Pulmonary artery endothelial cell (primary cell): ENCODE data around the gene LPCAT1. TPM values are rescaled to one million over a fixed set of nuclear protein-coding genes. Genes with fewer than 3 reads are reported as not detected.

ENCODE experiments used
- DNase-seq: peaks from one replicate; pipeline ENCODE4 v3.0.0-alpha.2; 2011; ENCODE audit warnings: low read depth, low spot score
- total RNA-seq: library from RNA; depleted of rRNA; stranded (reverse); fragments of >200 nt; gene quantifications from 2 replicates; pipeline ENCODE4 v1.2.3, GENCODE V29; 2014

LPCAT1 gene
- total RNA-seq, 1 donor from 2014 or later: 54.5 TPM

DNA sequence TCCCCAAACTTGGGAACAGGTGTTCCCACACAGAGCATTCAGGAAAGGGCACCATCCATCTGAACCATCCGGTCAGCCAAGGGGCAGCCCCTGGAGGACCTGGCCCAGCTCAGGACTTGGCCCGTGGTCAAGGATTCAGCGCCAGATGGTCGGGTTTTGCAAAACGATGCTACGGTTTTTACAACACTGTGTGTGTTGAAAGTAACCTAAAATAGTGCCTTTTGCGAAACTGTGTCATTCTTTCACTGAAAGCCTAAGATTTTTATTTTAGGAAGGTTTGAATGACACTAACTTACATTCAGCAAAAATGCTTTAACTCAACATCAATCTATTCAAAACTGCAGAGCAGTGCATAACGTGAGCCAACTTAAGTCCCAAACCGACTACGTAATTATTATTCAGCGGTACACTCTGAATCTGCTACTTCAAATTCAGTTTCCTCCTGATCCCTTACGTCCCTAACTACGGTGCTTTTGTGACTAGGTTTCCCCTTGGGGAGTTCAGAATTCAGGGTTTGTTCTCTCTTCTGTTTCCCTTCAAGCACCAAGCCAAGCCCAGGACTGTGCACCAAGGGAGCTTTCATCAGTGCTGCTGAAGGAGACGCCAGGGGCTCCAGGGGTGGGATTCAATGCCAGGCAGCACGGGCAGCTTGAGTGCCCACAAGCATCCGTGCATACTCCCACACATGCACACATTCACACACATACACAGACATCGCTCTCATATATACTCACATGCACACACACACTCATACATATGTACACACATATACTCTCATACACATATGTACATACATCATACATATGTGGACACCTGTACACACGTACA lies 25.8 kb downstream of the LPCAT1 start:
- DNase-seq: no peak

DNA sequence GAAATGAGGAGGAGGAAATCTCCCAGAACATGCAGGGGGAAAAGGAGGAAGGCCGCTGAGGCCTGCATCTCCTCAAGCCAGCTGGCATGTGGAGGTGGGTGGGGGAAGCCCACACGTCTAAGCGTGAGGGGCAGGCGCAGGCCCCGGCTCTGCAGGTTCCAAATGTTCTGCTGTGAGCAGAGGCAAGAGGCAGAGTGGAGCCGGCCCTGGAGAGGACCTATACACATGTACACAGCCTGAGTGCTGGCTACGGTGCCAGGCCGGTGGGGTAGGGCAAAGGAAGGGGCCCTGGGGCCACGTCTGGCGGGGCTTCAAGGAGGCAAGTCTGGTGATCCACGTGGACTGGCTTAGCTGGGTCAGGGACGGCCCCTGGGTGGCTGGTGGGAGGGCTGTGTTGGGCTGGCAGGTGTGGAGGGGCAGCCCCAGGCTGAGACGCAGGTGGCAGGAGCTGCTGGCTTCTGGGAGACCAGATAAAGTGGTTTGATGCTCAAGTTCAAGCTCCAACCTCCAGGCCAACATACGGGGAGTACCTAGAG lies 26.4 kb downstream of the LPCAT1 start:
- DNase-seq: no peak

DNA sequence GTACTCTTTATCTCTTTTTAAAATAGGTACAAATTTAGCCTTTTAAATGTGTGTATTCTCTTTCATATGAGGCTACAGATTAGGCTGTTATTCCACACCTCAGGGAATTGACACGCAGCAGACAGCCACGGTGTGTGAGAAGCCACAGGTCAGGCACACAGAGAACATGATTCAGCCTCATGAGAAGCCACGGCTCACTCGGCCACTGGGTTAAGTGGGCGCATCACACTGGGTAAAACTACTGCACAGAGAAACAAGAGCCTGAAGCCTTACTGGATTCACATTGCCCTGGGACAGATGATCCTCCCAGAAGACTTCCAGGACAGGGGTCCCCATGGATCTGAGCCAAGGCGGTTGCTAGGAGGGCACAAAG lies 28.2 kb downstream of the LPCAT1 start:
- no peak for DNase-seq

DNA sequence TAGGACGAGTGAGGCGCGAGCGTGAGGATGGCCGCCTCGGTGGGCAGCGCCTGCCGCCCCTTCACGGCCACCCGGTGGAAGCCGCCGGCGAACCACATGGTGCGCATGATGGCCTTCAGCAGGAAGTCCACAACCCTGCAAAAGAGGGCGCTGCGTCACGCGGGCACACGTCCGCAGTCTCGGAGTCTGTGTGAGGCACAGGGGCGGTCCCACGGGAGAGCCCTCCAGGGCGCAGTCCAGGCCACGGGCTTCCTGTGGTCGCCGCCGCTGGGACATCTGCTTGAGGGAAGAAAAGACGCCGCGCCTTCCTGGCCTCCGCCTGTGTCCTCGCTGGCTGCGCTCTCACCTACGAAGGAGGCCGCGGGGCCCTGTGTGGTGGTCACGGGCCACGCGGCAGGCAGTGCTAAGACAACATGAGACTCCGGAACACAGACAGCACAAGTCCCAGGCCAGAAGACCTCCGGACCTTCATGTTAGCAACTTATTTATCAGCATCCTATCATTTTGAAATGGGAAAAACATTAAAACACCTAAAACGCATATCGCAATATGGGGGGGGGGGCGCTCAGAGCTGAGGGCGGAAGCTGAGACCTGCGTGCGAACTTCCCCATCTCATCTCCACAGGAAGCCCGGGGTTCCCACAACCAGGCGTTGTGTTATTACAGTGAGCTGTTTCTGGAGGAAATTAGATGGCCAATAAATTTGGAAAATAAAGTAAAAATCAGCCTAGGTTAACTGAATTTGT lies 28.8 kb downstream of the LPCAT1 start:
- DNase-seq: no peak

DNA sequence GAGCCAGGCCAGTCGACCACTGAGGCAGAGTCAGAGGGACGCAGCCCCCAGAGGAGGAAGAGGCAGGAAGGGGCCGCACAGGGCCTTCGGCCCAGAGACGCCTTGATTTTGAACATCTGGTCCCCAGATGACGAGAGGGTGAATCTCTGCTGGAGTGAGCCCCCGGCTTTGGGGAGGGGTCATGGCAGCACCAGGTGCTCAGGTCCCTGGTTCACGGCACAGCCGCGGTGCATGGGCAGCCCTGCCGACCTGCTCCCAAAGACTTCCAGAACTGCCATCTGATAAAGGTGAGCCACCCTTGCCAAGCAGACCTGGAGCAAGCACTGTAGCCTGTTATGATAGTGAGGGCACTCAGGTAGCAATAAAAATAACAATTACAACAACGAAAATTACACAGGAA lies 29.8 kb downstream of the LPCAT1 start:
- no peak for DNase-seq

DNA sequence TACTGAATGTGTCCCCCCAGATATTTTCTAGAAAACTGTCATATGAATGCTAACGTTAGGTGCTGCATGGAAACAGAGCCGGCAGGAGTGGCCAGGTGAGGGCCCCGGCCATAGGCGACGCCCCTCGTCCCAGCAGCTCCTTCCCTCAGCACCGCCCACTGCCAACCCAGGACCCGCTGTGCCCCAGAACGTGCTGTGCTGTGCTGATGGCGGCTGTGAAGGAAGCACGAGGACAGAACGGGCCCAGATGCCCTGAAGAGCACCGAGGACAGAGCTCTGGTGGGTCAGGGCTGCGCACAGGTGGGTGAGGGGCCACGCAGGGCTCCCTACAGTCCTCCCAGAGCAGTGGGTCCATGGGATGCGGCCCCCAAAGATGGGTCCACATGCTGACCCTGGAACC lies 30.3 kb downstream of the LPCAT1 start:
- DNase-seq: no peak

DNA sequence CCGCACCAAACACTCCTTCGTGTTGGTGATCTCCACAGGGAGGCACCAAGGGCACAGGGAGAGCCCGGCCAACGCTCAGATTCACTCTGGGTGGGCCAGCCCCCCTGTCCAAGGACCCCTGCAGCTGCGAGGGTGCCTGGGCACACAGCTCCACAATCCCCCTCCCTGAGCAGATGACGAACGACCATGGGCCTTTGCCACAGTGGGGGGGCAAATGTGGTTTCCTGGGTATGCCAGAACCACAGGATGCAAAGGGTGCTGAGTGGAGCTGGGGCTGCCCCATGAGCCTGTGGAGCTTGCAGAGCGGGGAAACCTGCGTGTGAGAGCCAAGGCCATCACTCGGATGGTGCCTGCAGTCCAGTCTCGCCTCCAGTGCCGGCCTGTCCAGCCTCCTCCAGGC lies 31.0 kb downstream of the LPCAT1 start:
- no peak for DNase-seq

DNA sequence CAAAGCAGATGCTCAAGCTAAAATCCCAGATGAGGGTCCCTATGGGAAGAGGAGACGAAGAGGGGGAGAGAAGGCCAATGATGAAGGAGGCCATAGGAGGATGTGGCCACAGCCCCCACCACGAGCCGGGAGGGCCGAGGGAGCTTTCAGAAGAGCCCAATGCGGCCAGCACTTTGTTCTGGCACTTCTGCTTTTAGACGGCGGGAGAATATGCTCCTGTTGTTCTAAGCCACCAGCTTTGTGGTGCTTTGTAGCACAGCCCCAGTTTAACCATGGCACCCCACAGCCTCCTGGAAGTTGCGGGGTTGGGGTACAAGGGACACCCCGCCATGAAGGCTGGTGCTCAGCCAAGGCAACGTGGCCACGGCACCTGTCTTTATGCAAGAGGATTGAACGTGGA lies 33.4 kb downstream of the LPCAT1 start:
- DNase-seq: no peak

DNA sequence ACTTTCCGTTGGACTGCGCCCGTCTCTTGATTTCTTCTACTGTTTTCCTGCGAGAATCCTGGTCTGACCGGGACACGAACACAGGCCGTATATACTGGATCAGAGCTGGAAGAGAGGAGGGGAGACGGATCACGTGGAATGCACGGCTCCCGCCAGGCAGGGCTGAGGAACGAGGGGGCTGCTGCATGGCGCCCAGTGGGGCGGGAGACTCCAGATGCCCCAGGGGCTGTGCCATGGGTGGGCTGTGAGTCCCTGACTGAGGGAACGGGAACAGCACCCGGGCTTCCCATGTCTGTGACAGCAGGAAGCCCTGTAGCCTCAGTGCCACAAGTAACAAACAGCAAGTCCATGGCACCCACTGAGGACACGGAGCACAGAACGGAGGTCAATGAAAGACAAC lies 34.0 kb downstream of the LPCAT1 start:
- no peak for DNase-seq

DNA sequence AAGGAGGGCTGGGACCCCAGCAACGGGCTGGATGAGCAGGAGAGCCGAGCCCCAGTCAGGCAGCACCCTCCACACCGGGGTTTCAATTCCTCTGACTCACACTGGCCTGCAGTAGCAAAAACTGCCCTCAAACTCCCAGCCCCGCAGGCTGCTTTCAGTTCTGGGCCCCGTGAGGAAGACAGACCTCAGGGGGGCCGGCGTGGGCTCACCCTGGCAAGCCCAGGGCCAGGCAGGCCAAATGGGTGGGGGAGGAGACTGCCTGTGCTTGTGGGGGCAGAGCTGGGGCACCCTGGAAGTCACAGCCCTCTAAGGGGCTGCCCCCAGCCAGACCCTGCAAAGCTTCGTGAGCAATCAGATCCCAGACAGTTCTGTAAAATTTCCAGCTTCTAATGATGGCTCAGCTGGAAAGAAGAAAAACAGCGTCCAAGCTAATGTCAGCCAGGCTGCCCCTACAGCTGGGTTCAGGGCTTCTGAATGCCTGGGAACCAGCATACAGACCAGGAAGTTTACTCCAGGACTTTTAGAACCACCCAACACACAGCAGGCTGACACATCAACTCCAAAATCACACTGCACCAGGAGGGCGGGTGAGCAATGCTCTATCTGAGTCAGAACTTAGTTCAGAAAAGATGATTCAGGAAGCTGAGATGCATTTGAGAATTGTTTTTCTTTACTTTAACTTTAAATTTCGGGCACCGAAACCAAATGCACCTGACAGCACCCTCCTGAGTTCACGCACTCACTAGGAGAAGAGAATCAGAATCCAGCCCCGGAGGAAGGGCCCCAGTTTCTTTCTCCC lies 34.7 kb downstream of the LPCAT1 start:
- no peak for DNase-seq

DNA sequence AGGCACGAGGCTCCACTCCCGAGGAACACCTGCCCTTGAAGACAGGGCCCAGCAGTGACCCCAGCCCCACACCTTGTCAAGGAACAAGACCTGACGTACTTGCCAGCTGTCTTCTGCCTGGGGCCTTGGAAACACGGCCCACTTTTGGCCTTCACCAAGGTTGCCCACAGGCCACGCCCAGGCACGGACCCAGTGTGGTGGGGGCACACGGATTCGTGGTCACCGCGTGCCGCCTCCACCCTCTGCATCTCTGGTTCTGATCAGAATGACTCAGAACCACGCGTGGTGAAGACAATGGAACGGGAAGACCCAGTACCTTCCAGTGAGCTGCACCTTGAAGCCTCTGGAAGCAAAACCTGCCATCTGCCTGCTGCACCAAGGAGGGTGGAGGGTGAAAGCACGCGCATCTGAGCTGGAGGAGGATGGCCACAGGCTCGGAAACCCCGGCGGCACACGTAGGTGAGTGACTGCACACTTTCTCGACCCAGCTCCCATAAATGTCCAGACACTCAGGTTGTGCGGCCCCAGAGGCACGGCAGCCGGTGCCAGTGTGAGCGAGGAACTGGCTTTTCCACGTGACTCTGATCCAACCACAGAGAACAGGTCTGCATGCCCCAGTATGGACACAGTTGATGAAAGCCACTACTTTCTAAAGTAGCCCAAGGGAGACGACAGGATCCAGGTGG lies 36.5 kb downstream of the LPCAT1 start:
- DNase-seq: no peak

DNA sequence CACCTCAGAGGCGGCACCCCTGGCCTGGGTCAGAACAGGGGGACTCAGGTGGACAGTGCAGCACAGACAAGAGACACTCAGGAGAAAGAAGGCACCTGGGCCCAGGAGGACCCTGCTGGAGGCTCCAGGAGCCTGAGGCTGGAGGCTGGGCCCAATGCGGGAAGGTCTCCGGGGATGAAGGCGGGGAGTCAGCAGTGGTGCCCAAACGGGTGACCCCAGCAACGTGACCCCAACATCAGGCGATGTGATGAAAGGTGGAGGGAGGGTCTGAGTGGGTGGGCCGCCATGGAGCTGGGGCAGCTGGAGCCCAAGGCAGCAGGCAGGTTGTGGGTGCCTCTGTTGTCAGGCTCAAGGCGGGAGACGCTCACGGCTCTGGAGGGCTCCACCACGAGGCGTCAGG lies 37.5 kb downstream of the LPCAT1 start:
- no peak for DNase-seq

DNA sequence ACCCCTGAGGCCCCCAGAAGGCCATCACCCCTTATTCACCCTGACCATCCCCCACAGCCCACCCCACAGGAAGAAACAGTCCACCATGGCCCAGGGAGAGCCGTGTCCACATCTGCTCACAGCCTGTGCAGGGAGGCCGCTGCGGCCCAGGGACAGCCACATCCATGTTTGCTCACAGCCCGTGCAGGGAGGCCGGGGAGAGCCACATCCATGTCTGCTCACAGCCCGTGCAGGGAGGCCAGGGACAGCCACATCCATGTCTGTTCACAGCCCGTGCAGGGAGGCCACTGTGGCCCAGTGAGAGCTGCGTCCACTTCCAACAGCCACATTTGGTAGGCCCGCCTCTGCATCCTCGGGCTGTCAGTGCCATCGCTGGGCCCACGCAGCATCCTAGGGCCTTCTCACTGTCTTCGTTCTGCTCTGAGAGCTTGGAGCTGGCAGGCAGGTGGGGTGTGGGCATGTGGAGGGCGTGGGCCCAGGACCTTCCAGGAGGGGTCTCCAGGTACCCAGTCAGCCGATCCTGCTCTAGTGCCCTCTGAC lies 38.1 kb downstream of the LPCAT1 start:
- no peak for DNase-seq

DNA sequence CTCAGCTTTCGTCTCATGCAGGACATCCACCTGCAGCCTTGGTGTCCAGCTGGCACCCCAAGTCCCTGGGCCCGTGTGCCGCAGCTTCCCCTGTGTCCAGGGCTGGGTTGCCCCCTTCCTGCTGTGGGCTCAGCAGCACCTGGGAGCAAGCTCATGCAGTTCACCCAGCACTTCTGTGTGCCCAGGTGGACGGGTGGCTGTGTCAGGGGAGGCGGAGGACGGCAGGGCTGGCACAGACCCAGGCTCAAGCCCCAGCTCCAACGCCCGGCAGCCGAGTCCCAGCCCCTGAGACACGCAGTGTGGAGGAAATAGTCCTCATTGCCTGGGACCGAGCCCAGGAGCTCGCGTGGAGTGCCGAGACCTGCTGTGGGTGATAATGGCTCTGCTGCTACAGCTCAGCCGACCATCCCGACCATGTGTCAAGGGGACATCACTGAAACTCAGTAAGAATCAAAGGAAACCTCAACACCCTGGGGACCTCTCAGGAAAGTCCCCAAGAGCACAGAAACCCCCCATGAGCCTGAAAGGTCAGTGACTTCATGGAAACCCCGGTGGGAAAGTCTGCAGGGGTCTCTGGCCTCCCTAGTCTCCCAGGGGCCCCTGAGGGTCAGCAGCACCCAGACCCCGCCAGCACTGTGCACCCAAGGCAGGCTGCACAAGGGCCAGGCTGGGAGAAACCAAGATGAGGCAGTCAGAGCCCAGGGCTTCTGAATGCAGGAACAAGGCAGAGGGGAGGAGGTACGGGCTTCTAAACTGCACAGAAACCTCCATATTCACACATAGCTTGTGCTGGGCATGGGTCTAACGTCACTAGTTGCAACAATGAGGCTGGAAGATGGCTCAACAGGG lies 38.8 kb downstream of the LPCAT1 start:
- no peak for DNase-seq

DNA sequence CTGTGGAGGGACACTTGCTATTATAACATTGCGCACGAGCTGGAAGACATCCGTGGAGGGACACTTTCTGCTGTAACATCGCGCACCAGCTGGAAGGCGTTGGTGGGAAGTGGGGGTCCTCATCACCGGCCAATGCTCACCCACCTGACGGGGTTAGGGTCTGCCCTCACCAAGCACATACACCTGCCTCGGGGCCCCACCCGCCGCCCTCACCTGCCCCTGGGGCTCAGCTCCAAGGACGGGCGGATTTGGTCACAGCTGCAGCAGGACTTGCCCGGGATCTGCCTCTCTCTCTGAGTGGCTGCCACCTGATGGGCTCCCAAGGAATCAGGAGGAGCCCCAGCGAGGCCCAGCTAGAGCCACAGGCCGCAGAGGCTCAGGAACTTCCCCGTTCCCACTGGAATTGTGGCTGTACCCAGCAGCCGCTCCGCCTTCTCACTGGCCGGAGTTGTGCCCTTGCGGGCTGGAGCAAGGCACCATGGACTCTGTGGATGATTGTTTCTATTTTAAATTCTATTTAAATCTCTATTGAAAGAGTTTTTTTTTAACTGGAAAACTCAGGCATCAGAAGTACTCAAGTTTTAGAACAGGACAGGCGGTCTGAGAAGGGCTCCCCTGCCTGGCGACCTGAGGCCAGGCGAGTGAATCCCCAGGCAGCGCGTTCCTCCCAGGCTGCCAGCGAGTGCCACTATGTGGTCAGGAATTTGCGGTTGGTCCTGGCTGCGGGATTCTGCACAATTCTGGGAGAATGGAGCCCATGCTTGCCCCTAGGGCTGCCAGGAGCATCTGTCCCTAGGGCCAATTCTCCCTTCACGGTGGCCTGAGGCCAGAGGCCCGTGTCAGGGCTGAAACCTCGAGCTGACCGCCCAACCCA lies 39.7 kb downstream of the LPCAT1 start:
- DNase-seq: no peak

DNA sequence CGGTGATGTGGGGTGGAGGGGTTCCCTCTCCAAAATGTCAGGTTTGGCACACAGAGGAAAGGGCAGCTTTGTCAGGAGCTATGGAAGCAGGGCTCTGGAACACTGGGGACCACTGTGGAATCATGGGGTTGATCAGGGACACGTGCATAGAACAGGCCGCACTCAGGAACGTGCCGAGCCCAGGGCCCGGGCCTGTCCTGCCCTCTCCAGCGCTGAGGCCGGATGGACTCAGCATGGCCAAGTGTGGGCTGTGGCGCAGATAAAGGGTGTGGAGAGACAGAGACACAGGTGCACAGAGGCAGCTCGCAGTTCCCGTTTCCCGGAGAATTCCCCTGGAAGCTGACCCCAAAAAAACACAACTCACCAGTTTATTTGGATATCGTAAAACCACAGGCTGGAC lies 40.7 kb downstream of the LPCAT1 start:
- no peak for DNase-seq

DNA sequence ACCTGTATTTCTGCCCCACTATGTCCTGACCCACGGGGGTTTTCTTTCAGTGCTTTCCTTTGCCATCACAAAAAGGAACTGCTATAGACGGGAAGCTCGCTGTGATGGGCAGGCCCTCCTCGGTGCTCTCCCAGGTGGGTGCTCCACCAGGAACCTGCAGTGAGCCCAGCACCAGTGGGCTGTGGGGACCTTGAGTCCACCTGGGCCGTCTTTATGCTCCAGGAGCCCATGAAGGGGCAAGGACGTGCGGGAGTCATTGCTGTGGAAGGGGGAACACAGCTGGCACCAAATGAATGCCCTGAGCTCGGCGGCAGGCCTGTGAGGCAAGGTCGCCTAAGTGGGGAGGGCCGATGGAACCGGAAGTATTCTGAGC lies 41.8 kb downstream of the LPCAT1 start:
- no peak for DNase-seq

DNA sequence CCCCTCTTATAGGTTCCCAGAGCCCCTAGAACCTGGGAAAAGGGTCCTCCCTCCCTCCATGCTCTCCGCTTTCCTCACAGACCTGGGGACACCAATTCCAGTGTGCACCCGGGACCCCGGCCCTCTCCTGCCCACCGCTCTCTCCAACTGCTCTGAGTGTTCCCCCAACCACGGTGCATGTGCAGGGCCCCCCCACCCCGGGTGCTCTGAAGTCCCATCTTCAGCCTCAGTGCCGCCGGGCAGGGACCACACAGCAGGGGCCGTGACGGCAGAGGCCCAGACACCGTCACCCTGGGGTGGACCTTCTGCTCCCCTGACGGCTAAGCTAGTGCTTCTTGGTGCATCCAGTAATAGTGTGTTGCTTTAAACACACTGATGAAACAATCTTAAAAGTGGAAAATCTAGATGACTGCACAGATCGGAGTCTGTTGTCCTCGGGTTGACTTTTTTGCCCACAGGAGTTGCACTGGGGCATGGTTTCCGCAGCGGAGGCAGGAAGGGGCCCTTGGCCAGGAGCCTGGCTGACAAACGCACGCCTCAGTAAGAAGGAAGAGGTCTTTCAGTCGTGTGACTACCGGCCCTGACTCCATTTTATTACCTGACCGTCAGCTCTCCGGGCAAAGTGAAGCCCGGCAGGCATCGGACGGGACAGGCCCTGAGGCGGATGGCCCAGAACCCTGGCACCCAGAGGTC lies 42.3 kb downstream of the LPCAT1 start:
- no peak for DNase-seq

DNA sequence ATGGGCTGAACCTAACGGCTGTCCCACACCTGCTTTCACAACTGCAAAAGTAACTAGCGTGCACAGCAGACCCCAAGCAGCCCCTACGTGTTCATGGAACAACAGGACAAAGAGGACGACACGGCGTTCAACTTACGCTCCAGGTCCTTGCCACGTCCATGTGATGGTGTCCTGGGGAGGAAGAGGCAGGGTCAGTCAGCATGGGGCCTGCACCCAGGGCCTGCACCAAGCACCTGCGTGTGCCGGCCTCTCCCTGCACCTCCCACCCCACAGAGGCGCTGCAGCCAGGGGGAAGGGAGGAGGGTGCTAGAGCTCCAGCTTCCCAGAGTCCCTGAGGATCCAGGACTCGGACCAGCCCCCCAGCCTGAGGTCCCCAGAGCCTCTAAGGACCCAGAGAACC lies 43.0 kb downstream of the LPCAT1 start:
- no peak for DNase-seq
